ENCODE data around the gene ZNF536.
"Not testable (repeated sequence)": the region's sequence is repeated elsewhere in the genome, so short reads cannot be mapped to it uniquely, and the experiment has no call there.

Gene ZNF536

GRCh38 chr19:30340771-30341561 is 31.2 kb upstream of the ZNF536 start:
- H3K4me3 ChIP-seq (ENCODE audit: low read depth, low read length): no peak overlapping the region

GRCh38 chr19:30341611-30342201 is 30.5 kb upstream of the ZNF536 start:
- no peak overlapping the region for H3K4me3 ChIP-seq (ENCODE audit: low read depth, low read length)

- H3K4me3 ChIP-seq (ENCODE audit: low read depth, low read length): no peak overlapping the region
Measured at GRCh38 chr19:30342901-30343300, 29.3 kb upstream of the ZNF536 start.

- H3K4me3 ChIP-seq (ENCODE audit: low read depth, low read length): no peak overlapping the region
Measured at GRCh38 chr19:30344446-30345425, 27.4 kb upstream of the ZNF536 start.

GRCh38 chr19:30345686-30346085 is 26.5 kb upstream of the ZNF536 start:
- H3K4me3 ChIP-seq (ENCODE audit: low read depth, low read length): no peak overlapping the region

- H3K4me3 ChIP-seq (ENCODE audit: low read depth, low read length): not testable (repeated sequence)
Measured at GRCh38 chr19:30346468-30346867, 25.7 kb upstream of the ZNF536 start.

GRCh38 chr19:30349131-30349730 is 23.0 kb upstream of the ZNF536 start:
- no peak overlapping the region for H3K4me3 ChIP-seq (ENCODE audit: low read depth, low read length)

- H3K4me3 ChIP-seq (ENCODE audit: low read depth, low read length): no peak overlapping the region
Measured at GRCh38 chr19:30350692-30351663, 21.2 kb upstream of the ZNF536 start.

GRCh38 chr19:30351774-30352173 is 20.4 kb upstream of the ZNF536 start:
- H3K4me3 ChIP-seq (ENCODE audit: low read depth, low read length): no peak overlapping the region

GRCh38 chr19:30353394-30353945 is 18.7 kb upstream of the ZNF536 start:
- no peak overlapping the region for H3K4me3 ChIP-seq (ENCODE audit: low read depth, low read length)

- H3K4me3 ChIP-seq (ENCODE audit: low read depth, low read length): no peak overlapping the region
Measured at GRCh38 chr19:30355586-30355985, 16.6 kb upstream of the ZNF536 start.

GRCh38 chr19:30356951-30357579 is 15.1 kb upstream of the ZNF536 start:
- no peak overlapping the region for H3K4me3 ChIP-seq (ENCODE audit: low read depth, low read length)

GRCh38 chr19:30357580-30357954 is 14.6 kb upstream of the ZNF536 start:
- no peak overlapping the region for H3K4me3 ChIP-seq (ENCODE audit: low read depth, low read length)

- H3K4me3 ChIP-seq (ENCODE audit: low read depth, low read length): no peak overlapping the region
Measured at GRCh38 chr19:30358319-30358718, 13.9 kb upstream of the ZNF536 start.

GRCh38 chr19:30358821-30359580 is 13.2 kb upstream of the ZNF536 start:
- no peak overlapping the region for H3K4me3 ChIP-seq (ENCODE audit: low read depth, low read length)

- H3K4me3 ChIP-seq (ENCODE audit: low read depth, low read length): no peak overlapping the region
Measured at GRCh38 chr19:30359936-30360335, 12.2 kb upstream of the ZNF536 start.

- H3K4me3 ChIP-seq (ENCODE audit: low read depth, low read length): no peak overlapping the region
Measured at GRCh38 chr19:30360376-30361106, 11.6 kb upstream of the ZNF536 start.

- no peak overlapping the region for H3K4me3 ChIP-seq (ENCODE audit: low read depth, low read length)
Measured at GRCh38 chr19:30361107-30361447, 11.1 kb upstream of the ZNF536 start.

Measured in iPS-11a (cell line).